KMS-11 (cell line): ENCODE data around the gene CLDN16.

Experiments used
- H2AFZ ChIP-seq: fragments of 200-600 bp; sonication (generic); 2 replicates; pipeline ENCODE4 v1.6.1; 2016; ENCODE audit warnings: antibody characterized with exemption, mixed run types, low read depth
- H3K27ac ChIP-seq: fragments of 200-600 bp; sonication (generic); 2 replicates; pipeline ENCODE4 v1.6.1; 2016; ENCODE audit warnings: mild to moderate bottlenecking, mixed run types
- H3K27me3 ChIP-seq: fragments of 200-600 bp; sonication (generic); 2 replicates; pipeline ENCODE4 v1.6.1; 2017; ENCODE audit warnings: mild to moderate bottlenecking, low read depth, mixed run types, moderate library complexity; ENCODE audit not compliant: insufficient read depth
- H3K36me3 ChIP-seq: fragments of 200-600 bp; sonication (generic); 2 replicates; pipeline ENCODE4 v1.6.1; 2017; ENCODE audit warnings: mild to moderate bottlenecking, mixed run types; ENCODE audit not compliant: insufficient read depth
- H3K4me1 ChIP-seq: fragments of 200-600 bp; sonication (generic); 2 replicates; pipeline ENCODE4 v1.6.1; 2016; ENCODE audit warnings: mild to moderate bottlenecking, low read depth, mixed run types; ENCODE audit not compliant: poor library complexity, severe bottlenecking
- H3K4me2 ChIP-seq: fragments of 200-600 bp; sonication (generic); 2 replicates; pipeline ENCODE4 v1.7.0; 2016; ENCODE audit warnings: mild to moderate bottlenecking, mixed run types
- H3K4me3 ChIP-seq: fragments of 200-600 bp; sonication (generic); IDR thresholded peaks from 2 replicates; pipeline ENCODE4 v1.6.1; 2017; ENCODE audit warnings: low read depth, low read length, mixed read lengths; ENCODE audit not compliant: insufficient read depth
- H3K79me2 ChIP-seq: fragments of 200-600 bp; sonication (generic); 2 replicates; pipeline ENCODE4 v1.6.1; 2016; ENCODE audit warnings: low read depth, mixed run types; ENCODE audit not compliant: insufficient read depth
- H3K9ac ChIP-seq: fragments of 200-600 bp; sonication (generic); 2 replicates; pipeline ENCODE4 v1.6.1; 2016; ENCODE audit warnings: mild to moderate bottlenecking, mixed run types
- H4K20me1 ChIP-seq: fragments of 200-600 bp; sonication (generic); 2 replicates; pipeline ENCODE4 v1.6.1; 2016; ENCODE audit warnings: mild to moderate bottlenecking, mixed run types; ENCODE audit not compliant: insufficient read depth
- CTCF ChIP-seq: fragments of 200-600 bp; sonication (generic); conservative IDR thresholded peaks from 2 replicates; pipeline ENCODE4 v1.6.1; 2017; ENCODE audit warnings: low read depth, mild to moderate bottlenecking, antibody characterized with exemption, low read length, moderate library complexity, mixed read lengths

The CLDN16 gene

GRCh38 chr3:190382082-190382481 lies 5.9 kb upstream of the CLDN16 start:
- Histone ChIP-seq H4K20me1 (no peaks in the 10 kb centered on the region), H3K36me3 (no peaks in the 10 kb centered on the region), H3K9ac (no peak overlapping the region), H3K4me1 (peaks cover 17% of the 10 kb centered on the region), H3K79me2 (no peaks in the 10 kb centered on the region), H2AFZ (0 out of 2 replicates have a peak overlapping the region, but pooled peaks have one; percentile 29), H3K4me2 (peak overlapping the region; percentile 20; the same call in 1 of the 2 replicates), H3K4me3 (no peak overlapping the region), H3K27ac (no peak overlapping the region), H3K27me3 (no peaks in the 10 kb centered on the region)
- no peak for TF ChIP-seq CTCF

- no peak overlapping the region for H3K9ac ChIP-seq
- no peak overlapping the region for H3K4me2 ChIP-seq
- H4K20me1 ChIP-seq, result no peaks in the 10 kb centered on the region
- H3K4me1 ChIP-seq, result peaks cover 17% of the 10 kb centered on the region
- H3K27ac ChIP-seq, result no peak overlapping the region
- no peaks in the 10 kb centered on the region for H3K79me2 ChIP-seq
- H2AFZ ChIP-seq, result no peak overlapping the region
- H3K4me3 ChIP-seq, result no peak overlapping the region
- H3K36me3 ChIP-seq, result no peaks in the 10 kb centered on the region
- H3K27me3 ChIP-seq, result no peaks in the 10 kb centered on the region
- TF ChIP-seq CTCF, result peak; percentile 52
Measured at GRCh38 chr3:190384309-190384756, 3.6 kb upstream of the CLDN16 start.

- H3K27me3 ChIP-seq, result no peaks in the 10 kb centered on the region
- H4K20me1 ChIP-seq, result no peaks in the 10 kb centered on the region
- H3K4me3 ChIP-seq, result no peak overlapping the region
- no peak for TF ChIP-seq CTCF
- H3K4me2 ChIP-seq, result no peak overlapping the region
- peaks cover 17% of the 10 kb centered on the region for H3K4me1 ChIP-seq
- no peaks in the 10 kb centered on the region for H3K36me3 ChIP-seq
- H2AFZ ChIP-seq, result no peak overlapping the region
- H3K9ac ChIP-seq, result no peak overlapping the region
- no peaks in the 10 kb centered on the region for H3K79me2 ChIP-seq
- no peak overlapping the region for H3K27ac ChIP-seq
Measured at GRCh38 chr3:190385731-190386688, 2.0 kb upstream of the CLDN16 start.

- no peaks in the 10 kb centered on the region for H4K20me1 ChIP-seq
- H3K36me3 ChIP-seq, result no peaks in the 10 kb centered on the region
- H3K4me3 ChIP-seq, result no peak overlapping the region
- no peak for TF ChIP-seq CTCF
- H3K79me2 ChIP-seq, result no peaks in the 10 kb centered on the region
- H3K9ac ChIP-seq, result no peak overlapping the region
- H3K4me1 ChIP-seq, result peaks cover 4% of the 10 kb centered on the region
- H2AFZ ChIP-seq, result no peak overlapping the region
- H3K27ac ChIP-seq, result no peak overlapping the region
- H3K27me3 ChIP-seq, result no peaks in the 10 kb centered on the region
- H3K4me2 ChIP-seq, result no peak overlapping the region
Measured at GRCh38 chr3:190388703-190389102, 740 bp downstream of the CLDN16 start.
